Measurements from ENCODE around the gene PSMD1.

Gene PSMD1

DNA sequence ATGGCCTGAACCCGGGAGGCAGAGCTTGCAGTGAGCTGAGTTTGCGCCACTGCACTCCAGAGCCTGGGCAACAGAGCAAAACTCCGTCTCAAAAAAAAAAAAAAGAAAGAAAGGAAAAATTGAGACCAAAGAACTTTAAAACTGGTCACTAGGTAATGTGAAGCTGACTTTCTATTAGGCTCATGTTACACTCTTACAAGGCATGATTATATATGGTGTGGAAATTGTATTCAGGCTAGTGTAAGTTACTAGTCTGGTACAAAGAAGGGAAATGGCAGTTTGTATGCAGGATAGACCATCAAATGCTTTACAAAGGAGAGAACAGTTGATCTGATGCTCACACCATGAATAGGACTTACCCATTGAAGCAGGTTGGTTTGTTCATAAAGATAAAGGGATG, 106.3 kb downstream of the PSMD1 start:
- DNase-seq (ENCODE audit: extremely low spot score), result no peak
- ChIA-PET CTCF (no interaction called here), POLR2A (no interaction called here)
- TF ChIP-seq, protein P1, sequence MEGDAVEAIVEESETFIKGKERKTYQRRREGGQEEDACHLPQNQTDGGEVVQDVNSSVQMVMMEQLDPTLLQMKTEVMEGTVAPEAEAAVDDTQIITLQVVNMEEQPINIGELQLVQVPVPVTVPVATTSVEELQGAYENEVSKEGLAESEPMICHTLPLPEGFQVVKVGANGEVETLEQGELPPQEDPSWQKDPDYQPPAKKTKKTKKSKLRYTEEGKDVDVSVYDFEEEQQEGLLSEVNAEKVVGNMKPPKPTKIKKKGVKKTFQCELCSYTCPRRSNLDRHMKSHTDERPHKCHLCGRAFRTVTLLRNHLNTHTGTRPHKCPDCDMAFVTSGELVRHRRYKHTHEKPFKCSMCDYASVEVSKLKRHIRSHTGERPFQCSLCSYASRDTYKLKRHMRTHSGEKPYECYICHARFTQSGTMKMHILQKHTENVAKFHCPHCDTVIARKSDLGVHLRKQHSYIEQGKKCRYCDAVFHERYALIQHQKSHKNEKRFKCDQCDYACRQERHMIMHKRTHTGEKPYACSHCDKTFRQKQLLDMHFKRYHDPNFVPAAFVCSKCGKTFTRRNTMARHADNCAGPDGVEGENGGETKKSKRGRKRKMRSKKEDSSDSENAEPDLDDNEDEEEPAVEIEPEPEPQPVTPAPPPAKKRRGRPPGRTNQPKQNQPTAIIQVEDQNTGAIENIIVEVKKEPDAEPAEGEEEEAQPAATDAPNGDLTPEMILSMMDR (IDR thresholded peaks at IDR 0.05; ENCODE audit: control extremely low read depth, extremely low read depth, low read depth, missing control alignments), result no peak

DNA sequence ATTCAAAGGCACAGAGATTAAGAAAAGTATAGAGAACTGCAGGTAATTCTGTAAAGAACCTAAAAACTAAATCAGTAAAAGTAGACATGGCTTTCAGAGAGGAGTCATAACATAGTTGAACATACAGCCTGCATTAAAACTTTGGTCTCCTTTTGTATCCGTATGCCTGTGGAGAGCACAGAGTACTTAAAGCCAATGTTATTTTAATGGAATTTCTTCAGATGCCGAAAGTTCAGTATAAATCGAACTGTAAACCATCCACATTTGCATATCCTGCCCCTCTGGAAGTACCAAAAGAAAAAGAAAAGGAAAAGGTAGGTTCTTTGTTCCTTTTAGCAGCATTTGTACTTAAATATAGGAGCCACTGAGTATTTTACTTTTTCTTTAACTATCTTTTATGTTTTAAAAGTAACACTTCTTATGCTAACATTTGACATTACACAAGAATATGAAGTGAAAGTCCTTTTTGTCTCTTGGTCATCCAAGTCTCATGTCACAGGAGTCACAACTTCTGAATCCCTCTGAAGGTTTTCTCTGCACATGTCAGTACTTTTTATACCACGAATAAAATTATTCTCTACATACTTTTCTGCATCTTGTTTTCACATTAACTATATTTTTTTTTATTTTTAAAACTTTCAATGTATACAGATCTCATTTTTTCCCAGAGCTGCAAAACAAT, 106.9 kb downstream of the PSMD1 start:
- ChIA-PET POLR2A (no interaction called here), CTCF (no interaction called here)
- TF ChIP-seq, protein P1 (IDR thresholded peaks at IDR 0.05; ENCODE audit: control extremely low read depth, extremely low read depth, low read depth, missing control alignments), result no peak
- DNase-seq (ENCODE audit: extremely low spot score), result no peak

- TF ChIP-seq, protein P1 (IDR thresholded peaks at IDR 0.05; ENCODE audit: control extremely low read depth, extremely low read depth, low read depth, missing control alignments), result no peak
- ChIA-PET CTCF (interaction anchor here (0.8 to 1.9 kb wide), 9 partner anchors 8 to 245 kb away, joined by 3 to 6 read pairs (median 4); no protein-coding TSS in a partner anchor), POLR2A (no interaction called here)
- no peak for DNase-seq (ENCODE audit: extremely low spot score)
Measured at GRCh38 chr2:231167745-231168459, 111.2 kb downstream of the PSMD1 start.

DNA sequence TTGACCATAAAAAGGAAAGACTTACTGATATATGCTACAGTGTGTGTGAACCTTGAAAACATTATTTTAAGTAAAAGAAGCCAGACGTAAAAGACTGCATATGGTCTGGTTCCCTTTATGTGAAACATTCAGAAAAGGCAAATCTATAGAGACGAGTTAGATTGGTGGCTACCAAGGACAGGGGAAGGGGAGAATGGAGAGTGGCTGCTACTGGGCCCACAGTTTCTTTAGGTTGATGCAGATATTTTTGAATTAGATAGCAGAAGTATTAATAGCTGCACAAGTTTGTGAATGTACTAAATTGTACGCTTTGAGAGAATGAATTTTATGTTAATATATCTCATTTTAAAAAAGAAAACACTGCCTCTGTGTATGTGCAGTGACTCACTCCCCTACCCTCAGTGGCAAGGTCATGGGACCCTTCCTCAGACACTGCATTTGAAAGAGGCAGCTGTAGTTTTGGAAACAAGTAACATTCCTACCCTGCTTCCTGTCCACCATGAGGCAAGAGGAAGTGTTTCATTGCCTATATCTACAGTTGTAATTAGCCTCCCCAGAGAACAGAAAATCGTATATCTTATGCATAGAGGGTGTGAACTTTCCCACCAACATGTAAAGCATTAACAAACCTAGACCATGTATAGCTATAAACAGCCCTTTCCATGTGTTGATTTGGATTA, 111.9 kb downstream of the PSMD1 start:
- TF ChIP-seq, protein P1 (IDR thresholded peaks at IDR 0.05; ENCODE audit: control extremely low read depth, extremely low read depth, low read depth, missing control alignments), result no peak
- POLR2A ChIA-PET, result no interaction called here
- no peak for DNase-seq (ENCODE audit: extremely low spot score)
- CTCF ChIA-PET, result interaction anchor here (1.3 to 1.9 kb wide), 5 partner anchors 15 to 244 kb away, joined by 3 to 6 read pairs (median 3); no protein-coding TSS in a partner anchor

GRCh38 chr2:231169488-231169887, 112.8 kb downstream of the PSMD1 start:
- TF ChIP-seq, protein P1 (IDR thresholded peaks at IDR 0.05; ENCODE audit: control extremely low read depth, extremely low read depth, low read depth, missing control alignments), result no peak
- POLR2A ChIA-PET, result no interaction called here
- CTCF ChIA-PET, result interaction anchor here (1.2 to 1.3 kb wide), 2 partner anchors 10 to 66 kb away, joined by 3 read pairs; no protein-coding TSS in a partner anchor
- no peak for DNase-seq (ENCODE audit: extremely low spot score)

- POLR2A ChIA-PET, result no interaction called here
- CTCF ChIA-PET, result interaction anchor here (1.1 to 1.3 kb wide), 3 partner anchors 10 to 111 kb away, joined by 3 read pairs; no protein-coding TSS in a partner anchor
- TF ChIP-seq, protein P1 (IDR thresholded peaks at IDR 0.05; ENCODE audit: control extremely low read depth, extremely low read depth, low read depth, missing control alignments), result no peak
- no peak for DNase-seq (ENCODE audit: extremely low spot score)
Measured at GRCh38 chr2:231170055-231170454, 113.4 kb downstream of the PSMD1 start.

Measured in GM10248 (cell line).